Eye (tissue), 1 donor: ENCODE data around the gene FGF18.

Source experiments
- DNase-seq: peaks from one replicate; pipeline ENCODE4 v3.0.0-alpha.2; 2015

The FGF18 gene

DNA sequence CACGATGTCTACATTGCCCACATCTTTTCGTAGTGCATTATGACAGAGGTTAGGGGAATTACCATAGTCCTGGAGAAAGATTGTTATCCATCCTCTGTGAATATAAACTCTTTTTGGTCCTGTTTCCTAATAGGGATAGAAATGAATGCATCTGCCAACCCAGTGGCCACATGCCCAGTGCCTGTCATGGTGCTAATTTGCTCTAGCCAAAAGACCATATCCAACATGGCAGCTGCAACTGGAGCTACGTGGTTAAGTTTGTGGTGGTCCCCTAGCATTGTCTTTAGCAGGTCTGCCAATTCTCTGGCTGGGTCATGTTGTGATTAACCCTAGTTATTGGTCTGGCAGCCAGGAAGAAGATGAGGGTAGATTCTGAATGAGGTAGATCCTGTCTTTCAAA lies 87.5 kb downstream of the FGF18 start:
- no peak for DNase-seq
